HepG2 (cell line): Measurements from ENCODE around the gene MBTPS2.

Source experiments
- SP1 ChIP-seq, 2 experiments: fragments of 450-650 bp in 1 of 2; sonication (generic) in 1 of 2; formaldehyde crosslinking in 1 of 2; IDR thresholded peaks; 2 replicates each; pipeline versions ENCODE4 v1.4.0 to v1.6.1; 2016 to 2020; ENCODE audit warnings: missing genetic modification reagents in 1 of 2
- TCF7L2 ChIP-seq: IDR thresholded peaks from 2 replicates; pipeline ENCODE4 v1.6.1; 2011; ENCODE audit warnings: mild to moderate bottlenecking, low read depth, low read length, moderate library complexity
- ZNF232 ChIP-seq: sonication (generic); formaldehyde crosslinking; IDR thresholded peaks from 2 replicates; pipeline ENCODE4 v1.4.0; 2020; ENCODE audit warnings: missing genetic modification reagents, borderline replicate concordance
- TF ChIP-seq, protein P1 (sequence below): sonication (generic); formaldehyde crosslinking; IDR thresholded peaks from 2 replicates; pipeline ENCODE4 v1.5.0; 2020; ENCODE audit warnings: missing genetic modification reagents

DNA sequence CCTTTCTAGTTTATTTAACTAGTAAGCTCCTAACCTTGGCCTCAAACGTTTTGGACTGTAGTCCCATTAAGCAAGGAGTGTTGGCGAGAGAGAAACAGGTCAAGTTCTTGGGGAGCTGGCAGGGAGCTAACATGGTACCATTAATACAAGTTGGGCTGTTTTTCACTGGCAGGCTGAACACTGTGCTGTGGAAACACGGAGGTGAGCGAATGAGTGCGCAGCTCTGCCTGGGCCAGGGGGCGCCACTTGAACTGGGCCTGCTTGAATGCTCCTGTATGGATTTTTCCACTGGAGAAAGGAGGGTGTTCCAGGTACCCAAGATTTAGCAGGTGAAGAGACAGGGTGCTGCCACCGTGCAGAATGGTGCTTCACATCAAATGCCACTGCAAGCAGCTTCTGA is 93.7 kb downstream of the MBTPS2 start:
- TF ChIP-seq ZNF232 (CRISPR knock-in tag) = no peak
- TF ChIP-seq SP1 (IDR thresholded peaks at IDR 0.05) = no peak
- TF ChIP-seq SP1 (CRISPR knock-in tag; IDR thresholded peaks at IDR 0.05) = no peak
- no peak for TF ChIP-seq TCF7L2
- TF ChIP-seq, protein P1, sequence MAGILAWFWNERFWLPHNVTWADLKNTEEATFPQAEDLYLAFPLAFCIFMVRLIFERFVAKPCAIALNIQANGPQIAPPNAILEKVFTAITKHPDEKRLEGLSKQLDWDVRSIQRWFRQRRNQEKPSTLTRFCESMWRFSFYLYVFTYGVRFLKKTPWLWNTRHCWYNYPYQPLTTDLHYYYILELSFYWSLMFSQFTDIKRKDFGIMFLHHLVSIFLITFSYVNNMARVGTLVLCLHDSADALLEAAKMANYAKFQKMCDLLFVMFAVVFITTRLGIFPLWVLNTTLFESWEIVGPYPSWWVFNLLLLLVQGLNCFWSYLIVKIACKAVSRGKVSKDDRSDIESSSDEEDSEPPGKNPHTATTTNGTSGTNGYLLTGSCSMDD (CRISPR knock-in tag) = no peak
